NCI-H2029 (cell line): ENCODE measurements around the gene EPN3.

Experiments used
- DNase-seq: peaks from one replicate; lab custom pipeline; 2025; lab: John Stamatoyannopoulos, UW

Gene EPN3

DNA sequence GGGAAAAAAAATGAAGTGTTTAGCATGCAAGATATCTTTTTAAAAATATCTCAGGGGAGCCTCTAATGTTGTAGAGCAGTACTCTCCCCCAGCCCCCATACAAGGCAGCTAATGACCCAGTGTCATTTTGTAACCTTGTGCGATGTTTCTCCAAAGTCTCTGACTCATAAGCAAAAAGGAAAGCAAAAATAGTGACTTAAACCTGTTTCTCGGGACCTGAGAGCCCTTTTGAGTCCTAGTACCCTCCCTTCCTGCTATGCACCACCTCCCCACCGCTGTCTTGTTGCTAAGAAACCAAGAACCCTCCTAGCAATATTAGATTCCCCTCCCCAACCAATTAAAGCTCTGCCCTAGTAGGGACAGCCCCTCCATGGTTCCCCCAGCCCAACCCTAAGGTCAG is 21.5 kb upstream of the EPN3 start:
- no peak for DNase-seq

DNA sequence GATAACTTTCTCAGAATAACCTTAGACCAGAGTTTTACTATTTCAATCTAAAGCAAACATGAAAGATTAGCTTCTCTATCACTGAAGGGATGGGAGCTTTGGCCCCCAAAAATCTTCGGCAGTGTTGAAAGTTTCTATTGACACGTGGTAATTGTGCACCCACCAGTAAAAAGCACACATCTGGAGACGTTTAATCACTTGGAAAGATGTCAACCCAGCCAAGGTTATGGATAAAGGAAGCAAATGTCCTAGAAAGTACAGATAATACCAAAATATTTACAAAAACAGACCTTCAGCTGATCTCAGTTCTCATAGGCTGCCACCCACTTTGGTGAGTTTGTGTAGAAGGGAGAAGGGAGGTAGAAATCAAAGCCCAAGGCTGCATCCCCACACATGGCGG is 19.0 kb upstream of the EPN3 start:
- DNase-seq: no peak

DNA sequence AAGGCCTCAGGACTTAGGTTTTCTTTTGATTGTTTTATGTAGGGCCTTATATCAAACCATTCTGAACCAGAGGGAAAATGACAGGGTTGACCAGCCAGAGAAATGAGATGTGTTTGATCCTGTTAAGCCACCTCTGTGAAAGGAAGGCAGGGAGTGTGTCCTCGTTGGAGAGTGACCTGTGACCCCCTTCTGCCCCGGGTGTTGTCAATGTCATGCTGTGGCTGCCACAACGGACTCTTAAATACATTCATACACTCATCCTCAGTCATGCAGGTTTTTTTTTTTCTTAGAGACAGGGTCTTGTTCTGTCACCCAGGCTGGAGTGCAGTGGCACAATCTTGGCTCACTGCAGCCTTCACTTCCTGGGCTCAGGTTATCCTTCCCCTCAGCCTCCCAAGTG is 18.1 kb upstream of the EPN3 start:
- DNase-seq: no peak

DNA sequence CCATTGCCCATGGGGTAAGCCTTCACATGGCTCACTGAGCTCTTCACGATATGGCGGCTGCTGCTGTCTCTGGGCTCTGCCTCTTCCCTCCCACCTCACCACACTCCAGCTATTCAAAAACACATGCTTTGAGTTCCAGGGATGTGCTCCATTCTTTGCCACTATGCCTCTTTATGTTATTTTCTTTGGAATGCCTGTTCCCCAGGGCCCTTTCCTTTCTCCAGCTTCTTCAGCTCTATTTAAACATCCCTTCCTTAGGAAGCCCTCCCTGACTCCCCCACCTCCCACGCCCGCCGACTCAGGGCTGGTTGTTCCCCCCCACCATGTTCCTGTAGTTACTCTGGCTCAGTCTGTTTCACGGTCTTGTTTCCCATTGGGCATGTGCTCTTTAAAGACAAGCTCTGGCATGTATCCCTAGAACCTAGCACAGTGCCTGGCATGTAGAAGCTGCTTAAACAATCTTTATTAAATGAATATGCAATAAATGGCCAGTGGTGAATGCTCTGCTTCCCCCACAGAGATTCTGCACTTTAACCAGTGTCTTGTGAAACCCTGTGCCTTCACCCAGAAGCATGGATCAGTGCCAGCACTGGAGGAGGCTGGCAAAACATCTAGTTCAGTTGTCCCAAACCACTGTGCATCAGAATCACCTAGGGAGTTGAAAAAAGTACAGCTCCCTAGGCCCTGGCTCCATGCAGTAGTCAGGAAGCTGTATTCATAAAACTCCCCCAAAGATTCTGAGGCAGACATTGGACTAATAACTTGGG is 17.4 kb upstream of the EPN3 start:
- DNase-seq: no peak

DNA sequence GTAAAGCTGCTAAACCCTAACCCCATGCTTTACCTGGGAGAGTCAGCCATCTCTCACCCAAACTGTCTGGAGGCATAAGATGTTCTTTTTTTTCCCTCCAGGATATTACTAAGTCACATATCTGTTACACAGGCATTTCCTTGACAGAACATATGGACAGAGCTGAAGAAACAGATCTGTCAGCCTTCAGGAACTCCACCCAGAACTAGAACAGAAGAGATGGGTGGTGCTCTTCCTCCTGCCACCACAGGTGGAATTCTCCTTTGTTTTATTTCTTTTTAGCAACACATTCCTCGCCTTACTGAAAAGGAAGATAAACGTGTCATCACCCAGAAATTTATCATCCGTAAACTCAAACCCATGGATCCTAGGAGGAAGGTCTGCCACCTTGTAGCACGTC is 15.5 kb upstream of the EPN3 start:
- no peak for DNase-seq

DNA sequence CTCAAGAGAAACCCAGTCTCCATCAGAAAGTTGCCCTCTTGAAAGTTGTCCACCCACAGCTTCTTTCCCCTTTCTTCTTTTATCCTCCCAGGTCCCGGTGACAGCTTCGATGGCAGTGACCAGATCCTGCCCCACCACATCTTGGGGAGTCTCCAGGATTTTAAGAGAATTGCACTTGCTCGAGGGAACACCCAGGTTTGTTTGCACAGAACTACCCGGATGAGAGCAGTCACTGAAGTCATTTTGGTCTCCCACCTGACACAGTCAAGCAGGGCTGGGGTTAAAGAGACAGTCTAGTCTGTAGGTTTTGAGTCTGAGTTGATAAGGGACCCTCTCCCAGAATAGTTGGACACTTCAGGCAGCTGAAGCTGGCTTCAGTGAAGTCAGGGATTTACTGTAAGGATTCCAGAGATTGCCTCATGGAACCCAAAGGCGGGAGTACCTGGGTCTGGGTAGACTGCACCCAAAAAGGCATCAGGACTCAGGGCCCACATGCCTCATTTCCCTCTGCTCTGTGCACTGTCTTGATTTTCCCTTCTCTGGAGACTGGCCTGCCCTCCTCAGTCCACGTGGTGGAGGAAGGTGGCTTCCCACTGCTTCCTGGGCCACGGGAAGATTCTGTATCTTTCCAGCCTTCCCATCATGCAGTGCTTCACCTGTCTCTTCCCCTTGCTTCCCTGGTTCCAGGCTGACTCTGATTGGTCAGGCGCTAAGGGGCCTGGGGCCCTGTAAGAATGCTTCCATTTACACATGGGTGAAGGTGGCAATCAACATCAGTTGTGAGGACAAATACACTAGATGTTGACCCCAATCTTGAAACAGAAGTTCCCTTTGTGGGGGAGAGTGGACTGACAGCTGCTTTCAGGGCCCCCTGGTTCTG is 14.8 kb upstream of the EPN3 start:
- DNase-seq: no peak

DNA sequence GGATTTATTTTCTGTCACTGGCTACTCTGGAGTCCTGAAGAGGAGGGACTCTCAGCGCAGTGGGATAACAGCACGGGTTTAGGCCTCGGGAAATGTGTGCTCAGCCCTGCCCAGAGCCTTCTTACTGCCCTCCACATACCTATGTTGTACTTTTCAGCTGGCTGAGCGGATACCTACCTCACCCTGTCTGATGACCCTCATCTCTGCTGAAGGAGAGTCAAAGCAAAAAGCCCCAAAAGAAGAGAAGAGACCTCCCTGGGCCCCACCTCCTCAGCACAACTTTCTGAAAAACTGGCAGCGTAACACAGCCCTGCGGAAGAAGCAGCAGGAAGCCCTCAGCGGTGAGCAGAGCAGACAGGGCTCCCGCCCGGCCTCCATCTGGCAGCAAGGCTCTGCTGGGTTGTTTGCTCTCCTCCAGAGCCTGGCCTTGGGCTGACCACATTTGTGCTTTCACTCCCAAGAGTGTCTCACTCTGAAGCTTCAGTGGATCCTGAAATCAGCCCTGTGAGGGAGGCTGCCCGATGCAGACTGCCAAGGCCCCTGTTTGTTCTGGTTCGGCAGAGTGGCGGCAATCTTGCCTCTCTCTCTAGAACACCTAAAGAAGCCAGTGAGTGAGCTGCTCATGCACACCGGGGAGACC is 14.0 kb upstream of the EPN3 start:
- DNase-seq: no peak

DNA sequence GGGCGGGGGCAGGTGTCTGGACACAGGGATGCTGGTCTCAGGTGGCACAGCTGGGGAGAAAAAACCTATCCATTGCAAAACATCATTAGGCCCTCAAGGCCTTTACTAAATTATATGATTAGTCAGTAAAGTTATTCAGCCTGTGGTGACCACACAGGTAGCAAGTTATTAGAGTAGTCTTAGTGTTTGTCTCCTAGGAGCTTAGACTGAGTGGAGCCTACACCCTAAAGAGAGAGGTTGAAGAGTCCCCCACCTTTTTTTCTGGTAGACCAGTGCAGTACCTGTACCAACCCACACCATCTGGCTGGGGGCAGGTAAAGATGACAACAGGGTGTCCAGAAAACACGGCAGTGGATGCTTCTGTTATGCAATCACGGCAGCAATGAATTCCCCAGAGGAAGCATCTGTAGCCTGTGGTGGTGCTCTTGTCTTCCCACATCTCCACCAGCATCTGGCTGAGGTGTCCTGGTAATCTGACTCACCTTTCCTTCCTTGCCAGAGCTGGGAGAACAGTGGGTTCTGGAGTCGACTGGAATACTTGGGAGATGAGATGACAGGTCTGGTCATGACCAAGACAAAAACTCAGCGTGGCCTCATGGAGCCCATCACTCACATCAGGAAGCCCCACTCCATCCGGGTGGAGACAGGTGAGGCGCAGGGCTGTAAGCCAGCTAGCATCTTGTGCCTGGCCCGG is 13.2 kb upstream of the EPN3 start:
- DNase-seq: no peak

DNA sequence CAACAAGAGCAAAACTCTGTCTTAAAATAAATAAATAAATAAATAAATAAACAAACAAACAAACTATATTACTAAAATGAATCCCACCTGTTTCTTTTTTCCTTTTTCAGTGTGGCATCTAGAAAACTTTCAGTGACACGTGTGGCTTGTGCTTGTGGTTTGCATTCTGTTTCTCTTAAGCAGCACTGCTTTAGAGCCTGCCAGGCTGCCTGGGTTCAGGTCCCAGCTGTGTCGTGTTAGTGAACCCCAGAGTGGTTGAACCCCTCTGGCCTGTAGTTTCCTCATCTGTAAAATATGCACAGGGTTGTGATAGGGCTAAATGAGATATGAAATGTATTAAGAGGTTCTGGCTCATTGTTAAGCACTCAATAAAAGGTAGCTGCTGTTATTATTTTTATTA is 12.1 kb upstream of the EPN3 start:
- DNase-seq: no peak

DNA sequence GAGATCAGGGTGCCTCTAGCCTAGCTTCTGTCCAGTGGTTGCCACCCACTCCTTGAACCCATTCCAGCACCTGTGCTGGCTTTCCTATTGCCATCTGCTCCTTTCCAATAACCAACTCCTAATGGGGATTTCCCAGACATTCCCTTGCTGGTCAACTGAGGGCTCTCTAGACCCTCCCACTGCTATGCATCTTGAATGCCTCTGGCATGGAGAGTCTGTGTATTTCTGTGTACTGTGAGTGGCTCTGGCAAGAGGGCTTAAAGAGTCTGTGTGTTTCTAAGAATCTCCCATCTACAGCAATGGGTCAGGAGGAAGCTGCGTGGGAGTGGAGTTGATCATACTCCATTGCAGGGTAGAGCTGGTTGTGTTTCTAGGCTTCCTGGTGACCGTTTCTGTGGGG is 11.0 kb upstream of the EPN3 start:
- DNase-seq: no peak

DNA sequence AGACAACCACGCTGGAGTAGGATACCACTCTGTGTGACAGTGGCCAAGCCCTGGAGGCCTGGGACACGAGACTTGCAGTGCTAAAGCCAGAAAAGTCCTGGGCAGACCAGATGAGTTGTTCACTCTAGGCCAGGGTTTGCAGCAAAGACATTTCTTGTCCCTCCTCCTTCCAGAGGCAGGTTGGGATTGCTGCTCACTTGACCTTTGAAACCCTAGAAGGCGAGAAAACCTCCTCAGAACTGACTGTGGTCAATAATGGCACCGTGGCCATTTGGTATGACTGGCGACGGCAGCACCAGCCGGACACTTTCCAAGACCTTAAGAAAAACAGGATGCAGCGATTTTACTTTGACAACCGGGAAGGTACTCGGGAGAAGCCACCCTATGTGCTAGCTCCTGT is 9.8 kb upstream of the EPN3 start:
- DNase-seq: no peak

DNA sequence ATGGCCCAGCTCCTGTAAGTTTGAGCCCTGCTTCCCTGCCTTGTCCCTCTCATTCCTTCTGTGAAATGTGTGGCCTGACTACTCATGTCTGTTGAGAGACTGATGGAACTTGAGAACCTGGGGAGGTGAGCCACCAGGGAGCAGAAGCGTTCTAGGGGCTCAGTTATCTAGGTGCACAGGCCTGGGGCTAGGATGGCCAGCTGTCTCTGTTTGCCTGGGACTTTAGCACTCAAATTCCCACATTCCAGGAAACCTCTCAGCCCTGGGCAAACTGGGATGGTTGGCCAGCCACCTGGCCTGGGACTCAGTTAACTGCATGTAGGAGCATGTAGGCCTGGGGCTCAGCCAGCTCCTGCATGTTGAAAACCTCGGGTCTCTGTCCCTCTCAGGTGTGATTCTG is 9.3 kb upstream of the EPN3 start:
- DNase-seq: no peak

DNA sequence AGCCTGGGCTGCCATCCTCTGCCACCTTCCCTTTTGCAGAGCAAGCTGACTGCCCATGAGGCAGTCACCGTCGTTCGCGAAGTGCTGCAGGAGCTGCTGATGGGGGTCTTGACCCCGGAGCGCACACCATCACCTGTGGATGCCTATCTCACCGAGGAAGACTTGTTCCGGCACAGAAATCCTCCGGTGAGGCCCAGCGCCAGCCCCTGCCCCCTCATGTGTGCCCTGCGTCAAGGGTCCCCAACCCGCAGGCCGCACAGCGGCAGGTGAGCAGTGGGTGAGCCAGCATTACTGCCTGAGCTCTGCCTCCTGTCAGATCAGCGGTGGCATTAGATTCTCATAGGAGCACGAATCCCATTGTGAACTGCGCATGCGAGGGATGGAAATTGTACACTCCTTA is 7.7 kb upstream of the EPN3 start:
- no peak for DNase-seq

DNA sequence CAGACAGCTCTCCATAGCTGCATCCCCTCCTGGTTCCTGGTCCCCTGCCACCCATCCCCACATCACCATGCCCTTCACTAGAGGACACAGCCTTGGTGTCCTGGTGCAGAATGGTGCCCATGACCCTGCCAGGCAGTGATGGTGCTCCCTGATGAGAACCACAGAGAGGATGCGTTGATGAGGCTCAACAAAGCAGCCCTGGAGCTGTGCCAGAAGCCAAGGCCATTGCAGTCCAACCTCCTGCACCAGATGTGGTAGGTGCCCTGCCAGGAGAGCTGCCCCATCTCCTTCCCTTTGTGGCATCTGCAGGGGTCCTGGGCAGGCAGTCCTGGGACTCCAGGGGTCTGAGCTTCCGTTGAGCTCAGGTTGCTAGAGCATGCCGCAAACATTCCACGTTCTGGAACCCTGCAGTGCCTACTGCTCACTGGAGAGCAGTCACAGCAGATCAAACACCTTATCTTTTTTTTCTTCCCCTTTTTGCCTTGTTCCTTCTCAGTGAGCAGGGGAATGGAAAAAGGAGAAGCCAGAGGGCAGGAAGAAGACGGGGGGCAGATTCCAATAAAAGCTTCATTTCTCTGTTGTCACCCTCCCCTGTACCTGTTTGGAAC is 5.3 kb upstream of the EPN3 start:
- no peak for DNase-seq

DNA sequence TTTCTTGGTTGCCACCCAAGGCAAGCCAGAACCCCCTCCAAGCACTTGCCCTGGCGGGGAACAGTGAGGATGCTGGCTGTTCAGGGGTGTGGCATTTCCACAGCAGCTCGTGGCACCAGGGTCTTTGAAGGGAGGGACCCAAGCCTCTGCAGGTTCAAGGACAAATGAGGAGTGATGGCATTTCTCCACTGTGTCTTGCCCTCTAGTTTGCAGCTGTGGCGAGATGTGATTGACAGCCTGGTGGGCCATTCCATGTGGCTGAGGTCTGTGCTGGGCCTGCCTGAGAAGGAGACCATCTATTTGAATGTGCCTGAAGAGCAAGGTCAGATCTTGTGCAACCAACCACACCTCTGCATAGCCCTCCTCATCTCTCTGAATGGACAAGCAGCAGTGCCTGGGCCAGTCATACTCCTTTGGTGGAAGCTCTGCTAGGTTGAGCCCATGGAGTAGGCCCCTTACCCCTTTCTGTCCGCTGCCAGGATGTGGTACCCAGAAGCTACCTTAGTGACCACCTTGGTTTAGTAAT is 4.5 kb upstream of the EPN3 start:
- DNase-seq: no peak

DNA sequence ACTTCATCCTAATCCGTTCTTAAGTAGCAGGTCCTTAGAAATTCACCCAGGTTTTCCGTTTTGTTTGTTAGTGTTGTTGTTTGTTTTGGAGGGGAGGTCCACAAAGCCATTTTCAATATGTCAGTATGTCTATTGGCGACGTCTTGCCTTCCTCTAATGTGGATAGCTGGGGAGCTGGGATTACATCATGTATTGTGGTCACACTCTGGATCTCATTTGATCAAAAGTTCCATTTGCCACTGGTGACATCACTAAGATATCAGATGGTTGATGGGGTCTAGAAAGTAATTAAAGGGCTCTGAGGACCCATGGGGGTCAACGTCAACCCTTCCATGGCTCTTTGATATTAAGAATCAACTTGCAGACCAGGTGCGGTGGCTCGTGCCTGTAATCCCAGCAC is 2.7 kb upstream of the EPN3 start:
- no peak for DNase-seq

DNA sequence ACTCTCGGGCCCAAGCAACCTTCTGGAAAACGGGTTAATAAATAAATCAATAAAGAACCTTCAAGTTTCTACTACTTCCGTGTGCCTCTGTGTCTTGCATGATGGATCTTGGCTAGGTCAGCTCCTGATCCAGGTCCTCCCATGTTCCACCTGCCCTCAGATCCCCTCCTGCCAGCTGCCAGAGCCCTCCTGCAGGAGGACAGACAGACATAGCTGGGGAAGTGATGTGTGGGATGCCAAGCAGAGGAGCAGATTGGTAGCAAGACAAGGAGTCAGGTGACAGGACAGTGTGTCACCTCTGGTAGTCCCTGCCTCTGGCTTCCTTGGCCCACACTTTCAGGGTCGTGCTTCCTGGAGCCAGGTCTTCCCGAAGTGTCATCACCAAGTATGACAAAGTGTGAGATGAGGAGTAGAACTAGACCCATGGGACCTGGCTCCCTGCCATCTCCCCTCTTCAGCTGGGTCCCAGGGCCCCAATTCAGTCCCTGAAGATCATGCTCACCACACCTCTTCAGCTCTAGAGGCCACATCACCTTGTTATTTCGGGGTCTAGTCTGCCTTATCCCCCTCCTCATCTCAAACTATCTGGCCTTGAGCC is 1.0 kb upstream of the EPN3 start:
- no peak for DNase-seq

DNA sequence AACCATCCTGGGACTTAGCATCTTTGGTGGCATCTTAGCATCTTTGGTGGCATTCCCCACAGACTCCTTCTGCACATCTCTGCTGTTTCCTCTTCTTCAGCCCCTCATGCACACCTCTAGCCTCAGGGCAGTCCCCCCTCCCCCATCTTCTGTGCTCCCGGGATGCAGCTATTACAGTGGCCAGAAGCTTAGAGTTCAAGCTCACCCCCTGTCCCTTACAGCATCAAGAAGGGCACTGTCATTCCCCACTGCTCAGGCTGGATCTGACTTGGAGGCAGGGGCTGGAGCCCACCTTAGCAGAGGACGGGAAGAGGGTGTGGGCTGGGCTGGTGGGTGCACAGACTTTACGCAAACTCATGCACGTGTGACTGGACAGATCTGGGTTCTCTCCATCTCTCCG is 650 bp downstream of the EPN3 start:
- DNase-seq: no peak

DNA sequence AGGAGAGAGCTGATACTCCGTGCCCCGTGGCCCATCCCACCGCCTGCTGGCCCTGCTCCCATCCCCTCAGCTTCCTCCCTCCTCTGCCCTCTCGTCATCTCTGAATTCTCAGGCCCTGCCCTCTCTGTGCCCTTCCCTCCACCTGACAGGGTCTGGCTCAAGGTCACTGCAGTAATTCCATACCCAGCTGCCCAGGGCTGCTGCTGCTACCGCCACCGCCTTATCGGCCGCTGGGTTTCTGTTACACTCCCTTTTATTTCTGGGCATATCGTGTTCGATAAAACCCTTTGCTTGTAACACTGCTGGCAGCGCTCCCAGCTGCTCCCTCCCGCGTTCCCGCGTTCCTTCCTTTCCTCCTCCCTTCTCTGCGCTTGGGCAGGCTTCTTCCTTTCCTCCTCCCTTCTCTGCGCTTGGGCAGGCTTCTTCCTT is 1.2 kb downstream of the EPN3 start:
- DNase-seq: peak; percentile 37

DNA sequence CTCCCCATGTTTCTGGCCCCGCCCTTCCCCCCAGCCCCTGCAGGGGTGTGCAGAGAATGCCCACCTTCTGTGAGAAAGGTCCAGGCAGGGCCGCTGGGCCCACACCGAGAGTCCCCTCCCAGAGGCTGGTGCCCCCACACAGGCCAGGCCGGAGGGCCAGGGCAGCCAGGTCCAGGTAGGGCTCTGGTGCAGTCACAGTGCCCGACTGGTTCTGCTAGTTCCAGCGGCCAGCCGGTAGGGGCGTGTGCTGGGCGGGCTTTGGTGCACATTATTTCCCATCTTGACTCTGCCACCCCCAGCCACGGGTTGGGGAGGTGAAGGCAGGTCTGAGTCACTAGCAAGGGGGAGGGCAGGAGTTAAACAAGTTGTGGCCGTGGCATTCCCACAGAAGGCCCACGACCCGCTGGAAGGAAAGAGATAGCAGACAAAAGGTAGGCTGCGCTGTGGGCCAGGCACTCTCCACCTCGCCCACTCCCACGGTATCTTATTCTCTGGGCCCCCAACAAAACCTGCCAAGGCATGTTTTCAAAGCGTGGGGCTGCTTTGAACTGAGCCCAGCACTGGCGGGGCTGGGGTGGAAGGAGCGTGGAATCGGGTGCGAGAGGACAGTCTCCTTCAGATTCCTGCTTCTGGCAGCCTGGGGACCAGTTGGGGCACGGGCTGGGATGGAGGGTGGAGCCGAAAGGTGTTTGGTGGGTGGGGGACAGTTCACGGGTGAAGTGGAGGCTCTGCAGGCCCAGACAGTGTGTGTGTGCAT is 1.9 kb downstream of the EPN3 start:
- no peak for DNase-seq

DNA sequence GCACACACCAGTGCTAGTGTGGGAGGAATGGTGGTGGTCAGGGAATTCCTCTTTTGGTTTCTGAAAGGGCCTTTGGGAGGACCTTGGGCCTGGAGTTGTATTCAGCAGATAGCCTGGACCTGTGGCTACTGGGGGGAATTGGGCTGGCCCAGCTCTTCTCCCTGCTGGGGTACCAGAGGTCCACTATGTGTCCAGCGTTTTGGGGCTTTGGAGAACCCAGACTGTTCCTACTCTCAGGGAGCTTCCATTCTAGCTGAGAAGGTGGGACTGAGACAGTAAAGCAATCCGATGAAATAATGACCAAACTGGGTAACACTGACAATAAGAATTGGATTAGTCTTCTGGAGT is 2.4 kb downstream of the EPN3 start:
- DNase-seq: no peak
